MM.1S (cell line): ENCODE results near the gene CST2.
"Not testable (repeated sequence)": the region's sequence is repeated elsewhere in the genome, so short reads cannot be mapped to it uniquely, and the experiment has no call there.

Source experiments
- DNase-seq: peaks from one replicate; pipeline ENCODE4 v3.0.0-alpha.2; 2015
- H2AFZ ChIP-seq: fragments of 300-600 bp; sonication (generic); 2 replicates; pipeline ENCODE4 v1.6.0; 2016; ENCODE audit warnings: antibody characterized with exemption, low read length
- H3F3A ChIP-seq: fragments of 300-600 bp; sonication (generic); 2 replicates; pipeline ENCODE4 v1.6.1; 2016; ENCODE audit warnings: mild to moderate bottlenecking, antibody characterized with exemption, low read length, moderate library complexity, mixed read lengths; ENCODE audit not compliant: insufficient read depth
- H3K27ac ChIP-seq: fragments of 300-600 bp; sonication (generic); 2 replicates; pipeline ENCODE4 v1.5.1; 2016; ENCODE audit warnings: mild to moderate bottlenecking, low read length
- H3K27me3 ChIP-seq: fragments of 300-600 bp; sonication (generic); replicated peaks from 2 replicates; pipeline ENCODE4 v1.6.0; 2016; ENCODE audit warnings: low read length; ENCODE audit not compliant: insufficient read depth
- H3K36me3 ChIP-seq: fragments of 300-600 bp; sonication (generic); replicated peaks from 2 replicates; pipeline ENCODE4 v1.6.1; 2016; ENCODE audit warnings: mild to moderate bottlenecking, low read length, mixed read lengths; ENCODE audit not compliant: insufficient read depth
- H3K4me1 ChIP-seq: fragments of 300-600 bp; sonication (generic); 2 replicates; pipeline ENCODE4 v1.6.1; 2016; ENCODE audit warnings: low read length, mixed read lengths
- H3K4me2 ChIP-seq: fragments of 300-600 bp; sonication (generic); 2 replicates; pipeline ENCODE4 v1.6.0; 2016; ENCODE audit warnings: low read depth, low read length
- H3K4me3 ChIP-seq: fragments of 300-600 bp; sonication (generic); 2 replicates; pipeline ENCODE4 v1.5.1; 2016; ENCODE audit warnings: low read length, mixed read lengths
- H3K79me2 ChIP-seq: fragments of 300-600 bp; sonication (generic); 2 replicates; pipeline ENCODE4 v1.6.1; 2016; ENCODE audit warnings: mixed run types, low read length, mixed read lengths
- H3K9ac ChIP-seq: fragments of 300-600 bp; sonication (generic); 2 replicates; pipeline ENCODE4 v1.6.1; 2016; ENCODE audit warnings: low read length, mixed read lengths
- H3K9me2 ChIP-seq: fragments of 300-600 bp; sonication (generic); replicated peaks from 2 replicates; pipeline ENCODE4 v1.6.1; 2016; ENCODE audit warnings: mild to moderate bottlenecking, low read length, mixed read lengths; ENCODE audit not compliant: insufficient read depth
- H3K9me3 ChIP-seq: fragments of 300-600 bp; sonication (generic); replicated peaks from 2 replicates; pipeline ENCODE4 v1.6.1; 2016; ENCODE audit warnings: mild to moderate bottlenecking, low read length, mixed read lengths; ENCODE audit not compliant: insufficient read depth
- H4K20me1 ChIP-seq: fragments of 300-600 bp; sonication (generic); 2 replicates; pipeline ENCODE4 v1.6.1; 2016; ENCODE audit warnings: mild to moderate bottlenecking, low read length, moderate library complexity, mixed read lengths; ENCODE audit not compliant: insufficient read depth
- CTCF ChIP-seq: fragments of 300-600 bp; sonication (generic); IDR thresholded peaks from 2 replicates; pipeline ENCODE4 v1.5.1; 2016; ENCODE audit warnings: antibody characterized with exemption, low read length, mixed read lengths
- EZH2 ChIP-seq: fragments of 300-600 bp; sonication (generic); optimal IDR thresholded peaks from 2 replicates; pipeline ENCODE3; 2017; ENCODE audit warnings: low read depth, mild to moderate bottlenecking, antibody characterized with exemption, low read length, mixed read lengths
- EZH2phosphoT487 ChIP-seq: fragments of 300-600 bp; sonication (generic); IDR thresholded peaks from 2 replicates; pipeline ENCODE4 v1.6.1; 2018; ENCODE audit warnings: antibody characterized with exemption, low read length

CST2 gene

GRCh38 chr20:23841693-23842092 lies 15.2 kb upstream of the CST2 start:
- Histone ChIP-seq H3K36me3 (no peaks in the 10 kb centered on the region), H3K9ac (no peak overlapping the region), H3K9me3 (no peaks in the 10 kb centered on the region), H3K27ac (no peak overlapping the region), H2AFZ (no peak overlapping the region), H3K79me2 (no peaks in the 10 kb centered on the region), H4K20me1 (no peaks in the 10 kb centered on the region), H3K9me2 (no peaks in the 10 kb centered on the region), H3F3A (no peaks in the 10 kb centered on the region), H3K4me2 (no peak overlapping the region), H3K27me3 (no peaks in the 10 kb centered on the region), H3K4me1 (no peaks in the 10 kb centered on the region), H3K4me3 (no peak overlapping the region)
- no peak for DNase-seq
- TF ChIP-seq CTCF (no peak), EZH2phosphoT487 (no peak), EZH2 (no peak)

GRCh38 chr20:23835716-23836115 lies 9.2 kb upstream of the CST2 start:
- Histone ChIP-seq H3K36me3 (no peaks in the 10 kb centered on the region), H4K20me1 (no peaks in the 10 kb centered on the region), H3K27ac (no peak overlapping the region), H3K9me2 (no peaks in the 10 kb centered on the region), H3K27me3 (no peaks in the 10 kb centered on the region), H3K4me1 (peaks cover 32% of the 10 kb centered on the region), H3K79me2 (no peaks in the 10 kb centered on the region), H3K9me3 (no peaks in the 10 kb centered on the region), H3K4me3 (no peak overlapping the region), H3F3A (peaks cover 13% of the 10 kb centered on the region), H3K4me2 (no peak overlapping the region), H3K9ac (no peak overlapping the region), H2AFZ (no peak overlapping the region)
- TF ChIP-seq EZH2phosphoT487 (no peak), EZH2 (no peak), CTCF (no peak)
- DNase-seq: no peak

GRCh38 chr20:23832775-23833513 lies 6.4 kb upstream of the CST2 start:
- H4K20me1 ChIP-seq: no peaks in the 10 kb centered on the region
- no peak overlapping the region for H2AFZ ChIP-seq
- H3K36me3 ChIP-seq: no peaks in the 10 kb centered on the region
- TF ChIP-seq CTCF: no peak
- no peak for TF ChIP-seq EZH2phosphoT487
- TF ChIP-seq EZH2: no peak
- H3K4me1 ChIP-seq: peaks cover 32% of the 10 kb centered on the region
- H3K4me3 ChIP-seq: no peak overlapping the region
- no peaks in the 10 kb centered on the region for H3K27me3 ChIP-seq
- no peaks in the 10 kb centered on the region for H3K79me2 ChIP-seq
- no peaks in the 10 kb centered on the region for H3K9me2 ChIP-seq
- peak overlapping the region; percentile 56; the same call in 1 of the 2 replicates for H3K27ac ChIP-seq
- H3F3A ChIP-seq: peaks cover 13% of the 10 kb centered on the region
- peak overlapping the region; percentile 47; the same call in 1 of the 2 replicates for H3K4me2 ChIP-seq
- H3K9ac ChIP-seq: no peak overlapping the region
- peak; percentile 45 for DNase-seq
- no peaks in the 10 kb centered on the region for H3K9me3 ChIP-seq

GRCh38 chr20:23831961-23832360 lies 5.4 kb upstream of the CST2 start:
- H4K20me1 ChIP-seq, H3K9ac ChIP-seq, H3K27me3 ChIP-seq, H3K79me2 ChIP-seq, H3K9me3 ChIP-seq, H3K9me2 ChIP-seq, H3K36me3 ChIP-seq, H2AFZ ChIP-seq, H3K4me3 ChIP-seq, H3K27ac ChIP-seq, H3K4me2 ChIP-seq, DNase-seq: not testable (repeated sequence)
- Histone ChIP-seq H3K4me1 (peaks cover 32% of the 10 kb centered on the region), H3F3A (peaks cover 13% of the 10 kb centered on the region)
